ENCODE data around the gene SYTL3.
"Not testable (repeated sequence)": the region's sequence is repeated elsewhere in the genome, so short reads cannot be mapped to it uniquely, and the experiment has no call there.

SYTL3 gene

DNA sequence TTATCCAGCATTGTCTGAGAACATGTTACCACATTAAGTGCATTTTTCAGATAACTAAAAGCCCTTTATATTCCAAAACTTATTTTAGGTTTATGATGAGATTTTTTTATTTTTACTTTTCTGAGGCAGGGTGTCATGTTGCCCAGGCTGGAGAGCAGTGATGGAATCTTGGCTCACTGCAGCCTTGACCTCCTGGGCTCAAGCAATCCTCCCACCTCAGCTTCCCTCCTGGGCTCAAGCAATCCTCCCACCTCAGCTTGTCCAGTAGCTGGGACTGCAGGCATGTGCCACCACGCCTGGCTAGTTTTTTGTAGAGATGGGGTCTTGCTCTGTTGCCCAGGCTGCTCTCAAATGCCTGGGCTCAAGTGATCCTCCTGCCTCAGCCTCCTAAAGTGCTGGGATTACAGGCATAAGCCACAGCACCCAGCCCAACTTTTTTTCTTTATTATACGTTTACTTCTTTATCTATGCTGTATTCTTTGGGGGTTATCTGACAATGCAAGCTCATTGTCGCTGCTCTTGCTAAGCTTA lies 11.5 kb upstream of the SYTL3 start:
- DNase-seq (ENCODE audit: low read depth in 3 of 3), result no peak

DNA sequence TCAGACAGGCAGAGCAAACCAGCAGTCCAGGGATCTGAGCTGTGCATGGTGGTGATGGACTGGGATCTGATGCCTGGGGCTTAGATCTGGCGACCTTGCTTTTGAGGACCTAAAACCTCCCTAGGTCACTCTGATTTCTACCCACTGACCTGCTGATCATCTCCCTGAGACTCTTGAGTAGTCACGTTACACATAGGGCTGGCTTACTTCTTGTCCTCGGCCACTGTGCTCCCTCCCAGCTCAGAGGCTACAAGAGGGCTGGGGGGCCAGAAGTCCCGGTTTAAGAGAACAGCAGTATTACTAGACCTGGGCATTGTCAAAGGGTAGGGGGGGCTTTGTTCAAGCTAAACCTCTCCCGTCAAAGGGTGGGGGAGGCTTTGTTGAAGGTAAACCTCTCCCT lies 10.8 kb upstream of the SYTL3 start:
- DNase-seq (ENCODE audit: low read depth in 3 of 3), result no peak

DNA sequence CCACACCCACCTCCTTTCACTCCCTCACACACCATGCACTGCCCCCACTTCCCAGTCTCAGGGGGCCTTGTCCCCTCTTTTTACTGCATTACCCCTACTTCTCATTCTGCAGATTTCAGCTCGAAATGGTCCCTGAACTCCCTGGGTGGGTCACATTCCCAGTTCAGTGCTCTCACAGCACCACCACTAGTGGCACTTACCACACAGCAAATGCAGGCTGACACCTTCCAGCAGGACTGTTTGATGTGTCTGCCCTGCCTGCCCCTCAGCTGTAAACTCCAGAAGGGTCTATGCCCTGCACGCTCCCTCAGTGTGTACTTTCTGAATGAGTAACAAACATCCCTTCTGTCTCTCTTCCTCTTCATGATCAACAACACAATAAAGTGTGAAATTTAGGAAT lies 9.3 kb upstream of the SYTL3 start:
- DNase-seq (ENCODE audit: low read depth in 3 of 3), result no peak

- no peak for DNase-seq (ENCODE audit: low read depth in 3 of 3)
These were observed 7.7 kb upstream of the SYTL3 start for GRCh38 chr6:158642097-158642601.

DNA sequence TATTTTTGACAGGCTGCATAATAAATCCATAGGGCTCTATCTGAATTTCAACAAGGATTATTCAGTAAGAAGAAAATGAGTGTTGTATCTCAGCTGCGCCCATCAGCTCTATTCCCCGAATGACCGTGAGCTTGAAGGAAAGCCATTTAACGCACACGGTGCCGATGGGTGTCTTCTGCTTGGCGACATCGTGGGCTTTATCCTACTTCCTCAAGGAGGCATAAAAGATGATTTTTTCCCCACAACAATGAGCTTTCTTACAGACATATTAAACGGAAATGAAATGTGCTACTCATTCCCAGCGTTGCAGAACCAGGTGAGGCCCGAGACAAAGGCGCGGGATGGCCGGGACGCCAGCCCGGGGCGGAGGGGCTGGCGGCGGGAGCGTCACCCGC lies 6.0 kb upstream of the SYTL3 start:
- no peak for DNase-seq (ENCODE audit: low read depth in 3 of 3)

DNA sequence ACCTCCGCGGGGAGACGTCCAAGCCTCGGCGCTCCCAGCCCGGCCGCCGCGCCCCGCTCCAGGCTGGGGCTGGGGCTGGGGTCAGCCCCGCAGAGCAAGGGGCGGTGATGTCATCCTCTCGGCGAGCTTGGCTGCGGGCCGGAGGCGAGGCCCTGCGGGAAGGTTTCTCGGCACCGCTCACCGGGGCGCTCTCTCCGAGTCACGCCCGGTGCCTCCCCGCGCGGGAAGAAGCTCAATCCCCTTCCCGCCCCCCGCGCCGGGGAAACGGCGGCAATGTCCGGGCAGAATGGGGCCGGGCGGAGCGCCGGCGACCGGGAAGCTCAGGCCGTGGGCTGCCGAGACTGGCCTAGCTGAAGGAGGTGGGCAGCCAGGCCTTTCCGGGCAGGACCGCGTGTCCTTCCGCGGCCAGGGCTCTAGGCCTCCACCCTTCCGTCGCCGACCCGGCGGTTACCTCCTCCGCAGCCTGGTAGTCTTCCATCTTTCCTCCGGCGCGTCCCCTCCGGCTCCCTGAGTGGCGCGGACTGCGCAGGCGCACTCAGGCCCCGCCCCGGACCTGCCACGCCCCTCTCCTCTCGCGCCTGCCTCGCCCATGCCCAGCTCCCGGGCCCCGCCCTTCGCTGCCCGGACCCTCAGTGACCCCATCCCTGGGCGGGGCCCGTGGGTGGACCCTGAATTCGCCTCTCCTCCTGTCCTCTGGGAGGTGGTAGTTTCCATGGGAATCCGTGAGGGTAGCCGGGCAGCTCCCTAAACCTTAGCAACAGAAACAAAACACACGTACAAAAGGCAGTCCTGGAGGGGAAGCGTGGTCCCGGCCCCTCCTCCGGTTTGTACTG lies 5.4 kb upstream of the SYTL3 start, which contains the start of gene DYNLT1:
Gene DYNLT1 (minus strand): TSS at position 513 of the 833 bp plus-strand sequence. CDS start 35 bp downstream, at position 478.
- DNase-seq (ENCODE audit: low read depth in 3 of 3), result peak; percentile 74 to 86 (median 81)

DNA sequence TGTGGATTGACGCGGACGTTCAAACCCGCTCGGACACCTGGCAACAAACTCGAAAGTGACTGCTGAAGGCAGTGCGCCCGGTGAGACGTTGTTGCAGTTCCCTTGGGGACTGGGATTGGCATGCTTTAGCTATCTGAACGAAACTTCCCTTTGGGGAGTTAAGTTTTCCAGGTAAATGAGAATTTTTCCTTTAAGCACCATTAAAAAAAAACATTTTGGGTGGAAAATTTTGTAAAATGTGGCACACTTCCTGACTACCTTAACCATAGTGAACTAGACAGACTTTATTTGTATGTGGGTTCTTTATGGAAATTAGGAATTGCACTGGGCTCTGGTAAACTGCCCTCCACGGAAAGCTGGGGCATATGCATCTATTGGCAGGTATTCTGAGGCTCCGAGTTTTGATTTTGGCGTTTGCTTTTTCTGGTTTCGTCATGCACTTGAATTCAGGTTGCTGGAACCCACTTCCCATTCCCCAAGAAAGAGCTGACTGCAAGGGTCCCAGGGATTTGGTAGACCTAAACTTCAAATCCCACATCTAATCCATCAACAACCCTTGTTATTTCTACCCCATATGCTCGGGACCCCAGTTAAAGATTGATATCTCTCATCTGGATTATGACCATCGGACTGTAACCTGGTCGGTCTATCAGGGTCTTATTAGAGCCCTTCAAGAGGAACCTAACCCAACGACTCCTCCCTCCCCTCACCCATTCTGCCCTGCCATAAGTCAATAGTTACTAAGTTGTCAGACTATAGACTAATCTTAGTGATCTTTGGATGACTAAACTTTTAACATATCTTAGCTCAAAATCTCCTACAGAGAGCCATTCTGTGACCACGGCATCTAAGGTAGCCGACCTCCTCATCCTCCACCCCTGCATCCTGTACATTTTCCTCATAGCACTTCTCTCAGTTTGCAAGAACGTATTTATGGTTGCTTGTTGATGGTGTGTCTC lies 4.5 kb upstream of the SYTL3 start:
- DNase-seq (ENCODE audit: low read depth in 3 of 3), result no peak

GRCh38 chr6:158646023-158646910 lies 3.6 kb upstream of the SYTL3 start:
- no peak for DNase-seq (ENCODE audit: low read depth in 3 of 3)

GRCh38 chr6:158647501-158647900 lies 2.4 kb upstream of the SYTL3 start:
- no peak for DNase-seq (ENCODE audit: low read depth in 3 of 3)

GRCh38 chr6:158648682-158649131 lies 1.1 kb upstream of the SYTL3 start:
- no peak for DNase-seq (ENCODE audit: low read depth in 3 of 3)

DNA sequence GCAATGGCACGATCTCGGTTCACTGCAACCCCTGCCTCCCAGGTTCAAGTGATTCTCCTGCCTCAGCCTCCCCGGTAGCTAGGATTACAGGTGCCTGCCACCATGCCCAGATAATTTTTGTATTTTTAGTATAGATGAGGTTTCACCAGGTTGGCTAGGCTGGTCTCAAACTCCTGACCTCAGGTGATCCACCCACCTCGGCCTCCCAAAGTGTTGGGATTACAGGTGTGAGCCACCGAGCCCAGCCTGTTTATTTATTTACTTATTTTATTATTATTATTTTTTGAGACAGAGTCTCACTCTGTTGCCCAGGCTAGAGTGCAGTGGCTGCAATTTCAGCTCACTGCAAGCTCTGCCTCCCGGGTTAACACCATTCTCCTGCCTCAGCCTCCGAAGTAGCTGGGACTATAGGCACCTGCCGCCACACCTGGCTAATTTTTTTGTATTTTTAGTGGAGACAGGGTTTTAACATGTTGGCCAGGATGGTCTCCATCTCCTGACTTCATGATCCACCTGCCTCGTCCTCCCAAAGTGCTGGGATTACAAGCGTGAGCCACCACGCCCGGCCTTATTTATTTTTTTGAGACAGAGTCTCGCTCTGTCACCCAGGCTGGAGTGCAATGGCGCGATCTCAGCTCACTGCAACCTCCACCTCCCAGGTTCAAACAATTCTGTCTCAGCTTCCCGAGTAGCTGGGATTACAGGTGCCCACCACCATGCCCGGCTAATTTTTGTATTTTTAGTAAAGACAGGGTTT lies 2.3 kb downstream of the SYTL3 start:
- not testable (repeated sequence) for DNase-seq (ENCODE audit: low read depth in 3 of 3)

- peak; percentile 48 to 79 (median 72) for DNase-seq (ENCODE audit: low read depth in 3 of 3)
These were observed 3.9 kb downstream of the SYTL3 start for GRCh38 chr6:158653577-158654354.

- DNase-seq (ENCODE audit: low read depth in 3 of 3), result no peak
These were observed 4.6 kb downstream of the SYTL3 start for GRCh38 chr6:158654498-158654897.

DNA sequence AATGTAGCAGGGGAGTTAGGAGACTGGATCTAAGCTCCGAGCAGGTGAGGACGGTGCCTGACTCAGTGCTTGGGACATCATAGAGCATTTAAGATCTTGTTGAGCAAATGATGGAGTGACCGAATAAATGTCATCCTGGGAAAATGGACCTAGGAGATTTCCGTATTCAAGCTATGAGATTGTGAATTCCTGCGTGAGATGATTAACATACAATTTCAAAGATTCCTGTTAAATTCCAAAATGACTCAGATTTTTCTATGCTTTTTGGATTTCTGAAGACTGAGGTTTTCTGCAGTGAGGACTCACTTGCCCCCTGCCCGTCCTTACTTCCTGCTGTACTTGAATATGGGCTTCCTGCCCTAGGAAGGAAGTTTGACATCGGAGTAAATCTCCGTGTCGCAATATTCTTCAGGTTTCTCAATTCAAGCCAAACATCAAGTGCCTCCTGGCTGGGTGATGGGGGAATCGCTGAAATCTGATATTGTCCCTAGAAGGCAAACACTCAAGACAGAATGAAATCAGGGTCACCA lies 5.2 kb downstream of the SYTL3 start:
- no peak for DNase-seq (ENCODE audit: low read depth in 3 of 3)

DNA sequence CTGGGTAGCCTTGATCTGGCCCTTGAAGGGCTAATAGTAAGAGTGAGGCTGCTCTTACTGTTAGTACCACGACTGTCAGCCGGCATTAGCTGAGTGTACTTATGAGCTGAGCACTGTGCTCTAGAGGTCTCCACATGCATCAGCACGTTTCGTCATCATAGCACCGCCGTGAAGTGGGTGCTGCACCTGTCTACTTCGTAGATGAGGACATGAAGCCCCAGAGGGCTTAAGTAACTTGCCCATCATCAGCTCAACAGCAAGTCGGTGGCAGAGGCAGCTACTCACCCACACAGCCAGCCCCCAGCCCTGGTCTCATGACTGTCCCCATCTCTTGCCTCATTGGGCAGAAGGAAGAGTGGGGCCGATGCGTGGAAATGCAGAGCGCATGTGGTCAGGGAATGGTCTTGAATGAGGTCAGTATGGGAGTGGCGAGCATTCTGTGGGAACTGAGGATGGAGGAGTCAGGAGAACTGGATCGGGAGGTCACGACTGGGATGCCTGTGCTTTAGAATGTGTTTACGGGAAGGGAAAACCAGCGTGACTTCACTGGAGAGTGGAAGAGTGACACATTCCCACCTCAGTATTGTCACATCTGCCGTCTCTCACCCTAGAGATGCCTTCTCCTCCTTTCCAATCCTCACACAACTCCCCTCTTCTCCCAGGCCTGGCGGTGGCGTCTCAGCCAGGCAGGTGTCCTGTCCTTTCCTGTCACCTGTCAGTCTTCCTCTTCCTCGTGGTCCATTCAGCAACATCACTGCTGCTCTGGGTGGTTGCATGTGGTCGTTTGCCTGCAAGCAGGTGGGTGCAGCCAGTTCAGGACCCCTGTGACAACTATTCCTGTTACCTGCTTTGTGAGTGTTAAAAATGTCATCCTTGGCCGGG lies 6.0 kb downstream of the SYTL3 start:
- DNase-seq (ENCODE audit: low read depth in 3 of 3), result no peak

DNA sequence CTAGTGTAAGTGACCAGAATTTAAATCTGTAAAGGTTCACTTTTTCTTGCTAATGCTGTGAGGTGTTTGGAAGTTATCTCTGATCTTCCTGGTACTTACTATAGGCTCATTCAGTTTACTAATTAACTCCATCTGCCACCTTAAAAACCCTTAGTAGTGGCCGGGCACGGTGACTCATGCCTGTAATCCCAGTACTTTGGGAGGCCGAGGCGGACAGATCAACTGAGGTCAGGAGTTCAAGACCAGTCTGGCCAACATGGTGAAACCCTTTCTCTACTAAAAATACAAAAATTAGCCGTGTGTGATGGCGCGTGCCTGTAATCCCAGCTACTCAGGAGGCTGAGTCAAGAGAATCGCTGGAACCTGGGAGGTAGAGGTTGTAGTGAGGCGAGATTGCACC lies 7.1 kb downstream of the SYTL3 start:
- not testable (repeated sequence) for DNase-seq (ENCODE audit: low read depth in 3 of 3)

- no peak for DNase-seq (ENCODE audit: low read depth in 3 of 3)
These were observed 10.5 kb downstream of the SYTL3 start for GRCh38 chr6:158660333-158660754.

DNA sequence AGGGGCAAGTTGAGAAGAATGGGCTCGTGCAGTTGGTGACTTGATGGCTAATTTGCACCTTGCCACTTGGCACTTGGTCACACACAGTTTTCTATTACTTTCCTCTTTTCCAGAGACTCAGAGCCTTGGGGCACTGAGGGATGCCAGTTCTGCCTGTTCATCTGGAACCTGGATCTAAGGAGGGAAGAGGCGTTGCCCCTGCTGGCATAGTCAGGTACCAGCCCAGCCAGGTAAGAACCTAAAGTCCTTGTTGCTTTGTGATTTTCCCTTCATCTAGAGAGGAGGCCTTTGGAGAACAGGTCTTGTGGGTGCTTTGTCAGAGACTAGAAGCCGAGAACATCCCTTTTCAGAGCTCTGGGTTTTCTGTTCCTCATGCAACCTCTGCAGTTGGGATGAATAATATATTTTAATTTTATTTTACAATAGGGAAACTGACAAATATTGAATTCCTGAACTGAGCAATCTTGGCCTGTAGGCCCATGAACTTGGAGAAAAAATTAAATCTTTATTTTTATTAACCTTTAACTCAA lies 11.4 kb downstream of the SYTL3 start:
- no peak for DNase-seq (ENCODE audit: low read depth in 3 of 3)
